Kidney (tissue), 14 donors: ENCODE measurements around the gene NRXN3. TPM values are rescaled to one million over a fixed set of nuclear protein-coding genes. Genes with fewer than 3 reads are reported as not detected.

Experiments used
- DNase-seq, 5 donors: peaks; one replicate each; pipeline ENCODE4 v3.0.0-alpha.2; 2013 to 2020
- FAIRE-seq: peaks from 2 replicates; lab custom pipeline; 2012; peaks lifted over from hg19 to GRCh38; lab: Jason Lieb, UNC
- H3K27ac ChIP-seq, 2 donors: one replicate each; pipeline ENCODE4 v1.7.0; 2013; ENCODE audit warnings: low read depth in 2 of 2, low read length in 2 of 2, inconsistent platforms in 1 of 2
- H3K27me3 ChIP-seq: one replicate; pipeline ENCODE4 v1.7.1; 2013; ENCODE audit warnings: low read length, inconsistent platforms; ENCODE audit not compliant: control insufficient read depth, insufficient read depth
- H3K36me3 ChIP-seq, 3 donors: one replicate each; pipeline versions ENCODE4 v1.7.0 to v1.7.1; 2013; ENCODE audit warnings: low read length in 3 of 3, control low read depth in 1 of 3, inconsistent platforms in 1 of 3; ENCODE audit not compliant: insufficient read depth in 3 of 3, control insufficient read depth in 2 of 3
- H3K4me1 ChIP-seq, 3 donors: one replicate each; pipeline versions ENCODE4 v1.7.0 to v1.7.1; 2013; ENCODE audit warnings: low read length in 3 of 3, inconsistent platforms in 1 of 3, low read depth in 1 of 3; ENCODE audit not compliant: control insufficient read depth in 2 of 3, insufficient read depth in 2 of 3
- H3K4me3 ChIP-seq, 3 donors: one replicate each; pipeline versions ENCODE4 v1.7.0 to v1.8.1; 2013; ENCODE audit warnings: low read length in 3 of 3, control low read depth in 1 of 3, inconsistent platforms in 1 of 3
- H3K9ac ChIP-seq, 3 donors: one replicate each; pipeline versions ENCODE4 v1.7.0 to v1.7.1; 2013; ENCODE audit warnings: low read length in 3 of 3, control low read depth in 1 of 3, inconsistent platforms in 1 of 3
- H3K9me3 ChIP-seq, 3 donors: one replicate each; pipeline versions ENCODE4 v1.7.0 to v1.7.1; 2013; ENCODE audit warnings: low read length in 3 of 3, control low read depth in 1 of 3, inconsistent platforms in 1 of 3; ENCODE audit not compliant: control insufficient read depth in 2 of 3, insufficient read depth in 1 of 3
- CTCF ChIP-seq: IDR thresholded peaks from 3 replicates; pipeline ENCODE4 v1.5.1; 2012; ENCODE audit warnings: mild to moderate bottlenecking, moderate library complexity, borderline replicate concordance; ENCODE audit not compliant: insufficient read depth; ENCODE audit errors: extremely low read depth
- intact Hi-C: fragments of 100-400 bp; cut with DNase I; formaldehyde crosslinking; loops from one replicate; pipeline ENCODE4 v1.11.1; 2022
- polyA plus RNA-seq: library from polyadenylated mRNA; stranded (reverse); fragments of 350-450 nt; fragmentation: Illumina TruSeq; extraction: RNeasy Lipid Tissue Mini Kit (QIAGEN cat#74804); gene quantifications from one replicate; pipeline ENCODE4 v1.2.3, GENCODE V29; 2014; ENCODE audit warnings: low read depth, low replicate concordance; ENCODE audit not compliant: insufficient read depth
- total RNA-seq: library from RNA; stranded (reverse); fragmentation: NEBNext Ultra II Directional; extraction: Animal tissue kit (Norgen Biotek cat#: 25700); gene quantifications from one replicate; pipeline ENCODE4 v1.2.1, GENCODE V29; 2021
- donor health status: control.
- donor health status: control.
- donor health status: control.
- donor health status: control.
- donor health status: control.
- donor health status: DM: yes; HTN: yes; CAD: no.
- donor health status: Normal renal cell carcinoma (clear cell type).

NRXN3 gene
- total and polyA plus RNA-seq, 2 donors from 2014 or later: 1.5 to 2.4 TPM

DNA sequence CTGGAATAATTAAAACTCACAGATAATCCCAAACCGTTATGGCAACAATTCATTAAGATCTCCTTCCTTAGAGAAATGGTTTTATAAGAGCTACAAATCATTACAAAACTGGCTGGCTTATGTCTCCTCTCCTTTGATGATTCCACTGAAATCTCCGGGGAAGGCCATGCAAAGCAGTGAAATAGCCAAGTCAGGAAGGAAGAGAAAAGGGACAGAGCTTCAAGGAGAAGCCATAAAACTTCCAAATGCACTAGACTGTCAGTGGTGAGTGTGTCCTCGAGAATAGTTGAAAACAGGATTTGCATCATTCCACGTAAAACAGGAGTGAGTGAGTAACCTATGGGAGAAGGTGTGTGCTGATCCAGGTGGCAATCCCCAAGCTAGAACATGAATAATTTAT, 1711.1 kb downstream of the NRXN3 start:
- H3K4me3 ChIP-seq: no peak overlapping the region
- DNase-seq (peak in 2 of 5 donors; percentile 10 to 27), FAIRE-seq (no peak)
- intact Hi-C loops: no loop called here
- H3K27me3 ChIP-seq: no peaks in the 10 kb centered on the region
- no peak overlapping the region for H3K9ac ChIP-seq
- TF ChIP-seq CTCF: no peak
- no peaks in the 10 kb centered on the region for H3K9me3 ChIP-seq
- H3K4me1 ChIP-seq: no peaks in the 10 kb centered on the region
- no peaks in the 10 kb centered on the region for H3K36me3 ChIP-seq
- no peak overlapping the region for H3K27ac ChIP-seq

DNA sequence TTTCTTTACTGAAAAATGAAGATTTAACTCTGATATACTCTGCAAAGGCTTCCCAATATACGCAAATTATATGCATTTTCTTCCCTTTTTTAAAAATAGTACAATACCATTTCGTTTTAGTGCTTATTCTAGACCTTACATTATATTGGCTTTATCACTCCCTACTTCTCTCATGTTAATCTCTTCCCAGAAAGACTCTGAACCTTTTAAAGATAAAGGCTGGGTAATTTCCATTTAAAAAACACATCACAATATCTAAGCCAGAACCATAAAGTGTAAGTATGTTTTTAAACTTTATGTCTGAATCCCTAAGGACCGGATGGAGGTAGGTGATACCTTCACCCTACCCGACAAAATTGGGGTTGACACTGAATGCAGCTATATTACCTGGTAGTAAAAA, 1720.4 kb downstream of the NRXN3 start:
- no peak for TF ChIP-seq CTCF
- no peak overlapping the region for H3K9ac ChIP-seq
- no peak overlapping the region for H3K27ac ChIP-seq
- no peak overlapping the region for H3K4me3 ChIP-seq
- DNase-seq: no peak
- intact Hi-C loops: no loop called here
- no peaks in the 10 kb centered on the region for H3K4me1 ChIP-seq
- no peak for FAIRE-seq
- no peaks in the 10 kb centered on the region for H3K36me3 ChIP-seq
- no peaks in the 10 kb centered on the region for H3K27me3 ChIP-seq
- no peaks in the 10 kb centered on the region for H3K9me3 ChIP-seq

DNA sequence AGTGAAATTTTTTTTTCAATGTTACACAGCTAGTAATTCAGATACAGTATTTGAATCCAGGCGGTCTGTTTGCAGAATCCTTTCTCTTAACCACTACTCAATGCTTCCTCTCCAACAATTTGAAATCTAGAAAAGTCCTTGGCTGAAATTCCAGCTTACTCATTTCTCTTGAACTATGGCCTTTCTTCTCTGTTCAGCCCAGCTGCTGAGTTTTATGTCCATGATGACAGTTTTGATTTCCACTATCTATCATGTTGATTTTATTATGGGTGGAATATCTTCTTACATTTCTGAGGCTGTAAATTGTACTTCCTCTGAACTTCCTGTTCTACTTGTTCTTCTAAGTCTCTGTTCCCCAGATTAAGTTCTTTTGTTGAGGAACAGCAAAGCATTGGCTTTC, 1725.8 kb downstream of the NRXN3 start:
- H3K27me3 ChIP-seq: no peaks in the 10 kb centered on the region
- peaks cover 0 to 5% (median 0%) of the 10 kb centered on the region in 3 donors for H3K4me1 ChIP-seq
- H3K9me3 ChIP-seq: no peaks in the 10 kb centered on the region
- no peak overlapping the region for H3K27ac ChIP-seq
- TF ChIP-seq CTCF: no peak
- intact Hi-C loops: no loop called here
- no peaks in the 10 kb centered on the region for H3K36me3 ChIP-seq
- DNase-seq (peak in 2 of 5 donors; percentile 46 to 56), FAIRE-seq (no peak)
- no peak overlapping the region for H3K4me3 ChIP-seq
- no peak overlapping the region for H3K9ac ChIP-seq

DNA sequence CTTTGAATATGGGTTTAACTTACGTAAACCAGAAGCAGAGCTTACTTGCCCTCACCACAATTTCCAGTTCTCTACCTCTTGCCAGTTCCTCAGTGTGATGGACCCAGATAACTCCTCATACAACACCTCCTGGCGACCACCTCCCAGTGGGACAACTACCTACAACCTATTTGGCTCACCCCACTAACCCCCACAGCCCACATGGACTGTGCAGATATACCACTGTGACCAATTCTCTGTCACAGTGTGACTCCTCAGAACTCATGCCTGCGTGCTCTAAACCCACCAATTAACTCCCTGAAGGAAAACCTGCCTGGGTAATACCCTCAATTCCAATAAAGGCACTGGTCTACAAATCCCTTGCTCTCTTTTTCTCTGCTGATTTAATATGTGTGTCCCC, 1729.4 kb downstream of the NRXN3 start:
- intact Hi-C loops: no loop called here
- no peaks in the 10 kb centered on the region for H3K27me3 ChIP-seq
- no peak for FAIRE-seq
- no peak overlapping the region for H3K27ac ChIP-seq
- H3K9ac ChIP-seq: no peak overlapping the region
- H3K4me3 ChIP-seq: no peak overlapping the region
- H3K36me3 ChIP-seq: no peaks in the 10 kb centered on the region
- no peak for TF ChIP-seq CTCF
- H3K4me1 ChIP-seq: peaks cover 0 to 5% (median 0%) of the 10 kb centered on the region in 3 donors
- H3K9me3 ChIP-seq: no peaks in the 10 kb centered on the region
- DNase-seq: no peak
